ENCODE data around the gene DGCR2.

The DGCR2 gene

DNA sequence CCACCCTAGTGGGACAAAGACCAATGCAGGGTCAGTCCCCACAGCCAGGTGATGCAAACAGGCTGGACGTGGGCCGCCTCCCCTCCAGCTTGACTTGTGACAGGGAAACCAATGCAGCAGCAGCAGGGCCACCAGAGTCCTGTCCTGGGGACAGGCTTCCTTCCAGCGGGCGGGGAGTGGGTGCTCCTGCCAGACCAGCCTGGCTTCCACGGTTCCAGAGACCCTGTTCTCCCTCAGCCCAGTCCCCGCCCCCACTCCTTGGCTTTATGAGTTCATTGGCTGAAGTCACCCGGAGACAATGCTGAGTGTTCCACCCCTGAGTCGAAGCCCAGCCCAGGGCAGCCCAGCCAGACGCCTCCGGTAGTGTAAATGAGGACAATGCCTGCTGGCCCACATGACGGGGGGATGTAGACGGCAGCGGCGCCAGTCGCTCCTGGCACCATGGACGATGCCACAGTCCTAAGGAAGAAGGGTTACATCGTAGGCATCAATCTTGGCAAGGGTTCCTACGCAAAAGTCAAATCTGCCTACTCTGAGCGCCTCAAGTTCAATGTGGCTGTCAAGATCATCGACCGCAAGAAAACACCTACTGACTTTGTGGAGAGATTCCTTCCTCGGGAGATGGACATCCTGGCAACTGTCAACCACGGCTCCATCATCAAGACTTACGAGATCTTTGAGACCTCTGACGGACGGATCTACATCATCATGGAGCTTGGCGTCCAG, 8.9 kb upstream of the DGCR2 start, which contains the start of gene TSSK2:
TSS of gene TSSK2 (plus strand) at position 350 of the 726 bp plus-strand sequence. CDS start at position 442, 92 bp downstream.
- TF ChIP-seq, protein P1, sequence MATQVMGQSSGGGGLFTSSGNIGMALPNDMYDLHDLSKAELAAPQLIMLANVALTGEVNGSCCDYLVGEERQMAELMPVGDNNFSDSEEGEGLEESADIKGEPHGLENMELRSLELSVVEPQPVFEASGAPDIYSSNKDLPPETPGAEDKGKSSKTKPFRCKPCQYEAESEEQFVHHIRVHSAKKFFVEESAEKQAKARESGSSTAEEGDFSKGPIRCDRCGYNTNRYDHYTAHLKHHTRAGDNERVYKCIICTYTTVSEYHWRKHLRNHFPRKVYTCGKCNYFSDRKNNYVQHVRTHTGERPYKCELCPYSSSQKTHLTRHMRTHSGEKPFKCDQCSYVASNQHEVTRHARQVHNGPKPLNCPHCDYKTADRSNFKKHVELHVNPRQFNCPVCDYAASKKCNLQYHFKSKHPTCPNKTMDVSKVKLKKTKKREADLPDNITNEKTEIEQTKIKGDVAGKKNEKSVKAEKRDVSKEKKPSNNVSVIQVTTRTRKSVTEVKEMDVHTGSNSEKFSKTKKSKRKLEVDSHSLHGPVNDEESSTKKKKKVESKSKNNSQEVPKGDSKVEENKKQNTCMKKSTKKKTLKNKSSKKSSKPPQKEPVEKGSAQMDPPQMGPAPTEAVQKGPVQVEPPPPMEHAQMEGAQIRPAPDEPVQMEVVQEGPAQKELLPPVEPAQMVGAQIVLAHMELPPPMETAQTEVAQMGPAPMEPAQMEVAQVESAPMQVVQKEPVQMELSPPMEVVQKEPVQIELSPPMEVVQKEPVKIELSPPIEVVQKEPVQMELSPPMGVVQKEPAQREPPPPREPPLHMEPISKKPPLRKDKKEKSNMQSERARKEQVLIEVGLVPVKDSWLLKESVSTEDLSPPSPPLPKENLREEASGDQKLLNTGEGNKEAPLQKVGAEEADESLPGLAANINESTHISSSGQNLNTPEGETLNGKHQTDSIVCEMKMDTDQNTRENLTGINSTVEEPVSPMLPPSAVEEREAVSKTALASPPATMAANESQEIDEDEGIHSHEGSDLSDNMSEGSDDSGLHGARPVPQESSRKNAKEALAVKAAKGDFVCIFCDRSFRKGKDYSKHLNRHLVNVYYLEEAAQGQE (IDR thresholded peaks at IDR 0.05; ENCODE audit: insufficient replicate concordance, low read depth), result no peak
- TF ChIP-seq, protein P2, sequence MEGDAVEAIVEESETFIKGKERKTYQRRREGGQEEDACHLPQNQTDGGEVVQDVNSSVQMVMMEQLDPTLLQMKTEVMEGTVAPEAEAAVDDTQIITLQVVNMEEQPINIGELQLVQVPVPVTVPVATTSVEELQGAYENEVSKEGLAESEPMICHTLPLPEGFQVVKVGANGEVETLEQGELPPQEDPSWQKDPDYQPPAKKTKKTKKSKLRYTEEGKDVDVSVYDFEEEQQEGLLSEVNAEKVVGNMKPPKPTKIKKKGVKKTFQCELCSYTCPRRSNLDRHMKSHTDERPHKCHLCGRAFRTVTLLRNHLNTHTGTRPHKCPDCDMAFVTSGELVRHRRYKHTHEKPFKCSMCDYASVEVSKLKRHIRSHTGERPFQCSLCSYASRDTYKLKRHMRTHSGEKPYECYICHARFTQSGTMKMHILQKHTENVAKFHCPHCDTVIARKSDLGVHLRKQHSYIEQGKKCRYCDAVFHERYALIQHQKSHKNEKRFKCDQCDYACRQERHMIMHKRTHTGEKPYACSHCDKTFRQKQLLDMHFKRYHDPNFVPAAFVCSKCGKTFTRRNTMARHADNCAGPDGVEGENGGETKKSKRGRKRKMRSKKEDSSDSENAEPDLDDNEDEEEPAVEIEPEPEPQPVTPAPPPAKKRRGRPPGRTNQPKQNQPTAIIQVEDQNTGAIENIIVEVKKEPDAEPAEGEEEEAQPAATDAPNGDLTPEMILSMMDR (IDR thresholded peaks at IDR 0.05; ENCODE audit: insufficient read depth, low read length), result no peak
- TF ChIP-seq POLR2AphosphoS5 (IDR thresholded peaks at IDR 0.05; ENCODE audit: low read depth) (no peak), GABPA (IDR thresholded peaks at IDR 0.05; ENCODE audit: low read depth) (no peak), SPI1 (IDR thresholded peaks at IDR 0.05; ENCODE audit: borderline replicate concordance, low read depth) (no peak)
- no peak for DNase-seq (ENCODE audit: low read depth in 1 of 2, low spot score in 1 of 2)
- Histone ChIP-seq H3K27me3 (ENCODE audit: insufficient read depth, poor library complexity, severe bottlenecking) (no peaks in the 10 kb centered on the region), H3K27ac (replicated peaks) (no peak within 1 kb of the TSS), H3K4me3 (replicated peaks; ENCODE audit: insufficient read depth, low read length) (no peak within 1 kb of the TSS)

DNA sequence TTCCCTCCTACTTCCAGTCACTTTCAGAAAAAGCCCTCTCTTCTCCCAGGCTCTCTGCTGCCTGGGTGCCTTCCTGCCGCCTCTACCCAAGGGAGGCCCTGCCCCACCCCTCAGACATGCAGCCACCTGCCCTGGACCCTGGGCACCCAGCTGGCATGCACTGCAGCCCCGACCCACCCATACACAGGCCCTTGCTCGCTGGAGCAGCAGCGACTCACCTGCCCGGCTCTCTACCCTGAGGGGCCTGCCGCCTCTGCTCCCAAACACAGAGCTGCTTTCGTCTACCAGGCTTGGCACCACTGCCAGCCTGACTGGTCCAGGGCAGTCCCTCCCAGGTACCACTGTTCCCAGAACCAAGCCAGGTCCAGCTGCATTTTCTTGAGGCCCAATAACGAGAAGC, 7.7 kb upstream of the DGCR2 start:
- no peak overlapping the region for H3K27ac ChIP-seq (replicated peaks)

DNA sequence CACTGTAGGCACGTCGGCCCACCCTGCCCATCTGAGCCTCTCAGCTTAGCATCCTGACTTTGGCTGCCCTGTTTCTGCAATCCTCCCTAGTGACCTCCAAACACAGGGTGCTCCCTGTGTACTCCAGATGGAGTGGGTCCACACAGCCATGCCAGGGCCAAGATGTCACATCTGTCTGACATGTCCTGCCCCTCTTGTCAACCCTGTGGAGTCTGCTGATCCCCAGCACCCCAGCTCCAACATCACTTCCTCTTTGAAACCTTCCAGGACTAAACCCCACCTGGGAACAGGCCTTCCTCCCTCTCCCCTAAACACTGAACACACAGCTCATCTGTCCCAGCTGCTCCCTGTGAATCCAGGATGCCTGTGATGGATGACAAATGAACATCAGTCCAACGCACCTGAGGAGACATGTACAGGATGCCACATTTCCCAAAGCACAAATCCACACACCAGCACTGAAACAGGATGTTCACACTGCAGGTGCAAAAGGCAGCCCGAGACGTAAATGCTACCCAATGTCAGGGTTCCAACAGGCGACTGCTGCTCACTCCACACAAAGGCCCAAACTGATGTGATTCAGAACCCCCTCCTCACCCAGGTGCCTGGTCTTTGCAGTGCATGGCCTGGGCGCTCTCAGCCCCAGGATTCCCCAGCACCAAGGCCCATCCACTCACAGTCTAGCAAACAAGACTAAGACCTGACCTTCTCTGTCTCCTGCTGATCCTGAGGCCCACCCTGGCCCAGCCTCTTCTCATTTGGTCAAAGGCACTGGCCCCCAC, 6.9 kb upstream of the DGCR2 start:
- TF ChIP-seq GABPA (IDR thresholded peaks at IDR 0.05; ENCODE audit: low read depth) (no peak), SPI1 (IDR thresholded peaks at IDR 0.05; ENCODE audit: borderline replicate concordance, low read depth) (peak; percentile 35)

More for the DNA sequence above, 7.7 kb upstream of the DGCR2 start:
- DNase-seq (ENCODE audit: low read depth in 1 of 2, low spot score in 1 of 2), result no peak
- TF ChIP-seq GABPA (IDR thresholded peaks at IDR 0.05; ENCODE audit: low read depth) (no peak), SPI1 (IDR thresholded peaks at IDR 0.05; ENCODE audit: borderline replicate concordance, low read depth) (no peak), POLR2AphosphoS5 (IDR thresholded peaks at IDR 0.05; ENCODE audit: low read depth) (no peak)
- TF ChIP-seq, protein P1 (IDR thresholded peaks at IDR 0.05; ENCODE audit: insufficient replicate concordance, low read depth), result no peak
- TF ChIP-seq, protein P2 (IDR thresholded peaks at IDR 0.05; ENCODE audit: insufficient read depth, low read length), result no peak
- no peak overlapping the region for H3K4me3 ChIP-seq (replicated peaks; ENCODE audit: insufficient read depth, low read length)
- H3K27me3 ChIP-seq (ENCODE audit: insufficient read depth, poor library complexity, severe bottlenecking), result no peaks in the 10 kb centered on the region

DNA sequence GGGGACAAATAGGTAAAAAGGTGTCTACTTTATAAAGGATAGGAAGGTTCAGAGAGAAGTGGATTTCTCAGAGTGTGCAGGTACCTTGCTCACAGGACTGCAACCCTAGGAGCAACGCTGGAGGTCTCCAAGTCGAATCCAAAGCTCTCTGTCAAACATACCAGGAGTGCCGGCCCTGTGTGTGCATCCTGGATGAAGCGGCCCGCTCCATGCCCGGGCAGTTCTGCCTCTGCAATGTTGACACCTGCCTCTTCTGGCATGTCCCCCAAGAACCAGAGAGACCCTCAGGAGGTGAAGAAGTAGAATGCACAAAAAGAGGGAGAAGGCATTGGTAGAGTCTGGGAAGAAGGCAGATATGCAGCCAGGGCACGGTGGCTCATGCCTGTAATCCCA, 5.8 kb upstream of the DGCR2 start:
- no peaks in the 10 kb centered on the region for H3K27me3 ChIP-seq (ENCODE audit: insufficient read depth, poor library complexity, severe bottlenecking)
- DNase-seq (ENCODE audit: low read depth in 1 of 2, low spot score in 1 of 2), result no peak
- no peak overlapping the region for H3K4me3 ChIP-seq (replicated peaks; ENCODE audit: insufficient read depth, low read length)
- TF ChIP-seq, protein P1 (IDR thresholded peaks at IDR 0.05; ENCODE audit: insufficient replicate concordance, low read depth), result no peak
- TF ChIP-seq POLR2AphosphoS5 (IDR thresholded peaks at IDR 0.05; ENCODE audit: low read depth) (no peak), SPI1 (IDR thresholded peaks at IDR 0.05; ENCODE audit: borderline replicate concordance, low read depth) (no peak)
- H3K27ac ChIP-seq (replicated peaks), result no peak overlapping the region

More for the DNA sequence above, 6.9 kb upstream of the DGCR2 start:
- H3K27me3 ChIP-seq (ENCODE audit: insufficient read depth, poor library complexity, severe bottlenecking), result no peaks in the 10 kb centered on the region
- H3K27ac ChIP-seq (replicated peaks), result no peak overlapping the region
- DNase-seq (ENCODE audit: low read depth in 1 of 2, low spot score in 1 of 2), result no peak
- no peak overlapping the region for H3K4me3 ChIP-seq (replicated peaks; ENCODE audit: insufficient read depth, low read length)

All from HL-60 (cell line).